HepG2 (cell line): ENCODE results near the gene AGTPBP1. TPM values are rescaled to one million over a fixed set of nuclear protein-coding genes. Genes with fewer than 3 reads are reported as not detected.

Source experiments
- ATAC-seq: fragments of 200-7000 bp; cut with Tn5 transposase; 3 replicates; pipeline ENCODE4 v1.9.1; 2020; ENCODE audit warnings: mild to moderate bottlenecking, moderate library complexity
- BruUV-seq: library from RNA; stranded (reverse); fragments of 400-500 nt; replicated peaks from 2 replicates; lab custom pipeline; 2021; lab: Mats Ljungman, UMichigan
- CTCF ChIA-PET: fragments of 300-600 bp; formaldehyde crosslinking; extraction: SDS; loops from one replicate; lab custom pipeline; 2021; ENCODE audit warnings: low total read pairs, inconsistent platforms, low intra/inter-chr PET ratio; lab: Yijun Ruan, JAX
- POLR2A ChIA-PET: fragments of 350-600 bp; sonication (Branson Sonifier 250); formaldehyde crosslinking; loops from one replicate; lab custom pipeline; 2020; ENCODE audit warnings: antibody characterized with exemption, inconsistent platforms; lab: Yijun Ruan, JAX
- DNase-seq: peaks from one replicate; pipeline ENCODE4 v3.0.0-alpha.2; 2015; ENCODE audit warnings: low spot score
- FAIRE-seq: peaks from 3 replicates; lab custom pipeline; 2011; peaks lifted over from hg19 to GRCh38; lab: Jason Lieb, UNC
- H2AFZ ChIP-seq: one replicate; pipeline ENCODE4 v1.6.1; 2011; ENCODE audit warnings: low read length, inconsistent platforms
- H3K27ac ChIP-seq: fragments of 300-600 bp; 3 replicates; pipeline ENCODE4 v1.8.0; 2011; ENCODE audit warnings: mixed run types, mild to moderate bottlenecking, mixed read lengths, low read length, inconsistent platforms; ENCODE audit not compliant: insufficient read depth; ENCODE audit errors: extremely low read length
- H3K27me3 ChIP-seq, 2 experiments: fragments of 200-600 bp in 1 of 2; 2 replicates in 1 of 2; 3 replicates in 1 of 2; pipeline versions ENCODE4 v1.6.0 to v1.8.0; 2011; ENCODE audit warnings: low read length in 2 of 2, mild to moderate bottlenecking in 2 of 2, moderate library complexity in 2 of 2, inconsistent platforms in 1 of 2; ENCODE audit not compliant: insufficient read depth in 2 of 2, control insufficient read depth in 1 of 2
- H3K36me3 ChIP-seq, 2 experiments: fragments of 200-600 bp in 1 of 2; replicated peaks in 1 of 2; 2 replicates in 1 of 2; 3 replicates in 1 of 2; pipeline versions ENCODE4 v1.5.1 to v1.8.0; 2011; ENCODE audit warnings: low read length in 2 of 2, inconsistent platforms in 1 of 2; ENCODE audit not compliant: insufficient read depth in 2 of 2, control insufficient read depth in 1 of 2
- H3K4me1 ChIP-seq: 2 replicates; pipeline ENCODE4 v1.5.1; 2012; ENCODE audit warnings: low read length, inconsistent platforms; ENCODE audit not compliant: insufficient read depth
- H3K4me2 ChIP-seq: 2 replicates; pipeline ENCODE4 v1.6.0; 2011; ENCODE audit warnings: low read depth, low read length, inconsistent platforms
- H3K4me3 ChIP-seq, 3 experiments: fragments of 200-600 bp in 1 of 3; sonication (generic), shearing (Covaris generic) in 1 of 3; replicated peaks in 1 of 3; 2 replicates each; pipeline ENCODE4 v1.5.1; 2011 to 2016; ENCODE audit warnings: low read length in 3 of 3, inconsistent platforms in 2 of 3, low read depth in 2 of 3, mild to moderate bottlenecking in 2 of 3, control low read depth in 1 of 3, mixed read lengths in 1 of 3; ENCODE audit not compliant: insufficient read depth in 1 of 3
- H3K79me2 ChIP-seq: one replicate; pipeline ENCODE4 v1.6.1; 2011; ENCODE audit warnings: low read length, inconsistent platforms; ENCODE audit not compliant: insufficient read depth
- H3K9ac ChIP-seq: 2 replicates; pipeline ENCODE4 v1.6.0; 2011; ENCODE audit warnings: mild to moderate bottlenecking, low read depth, low read length, inconsistent platforms; ENCODE audit not compliant: insufficient read depth
- H3K9me3 ChIP-seq: 2 replicates; pipeline ENCODE4 v1.5.1; 2012; ENCODE audit warnings: mild to moderate bottlenecking, low read length
- H4K20me1 ChIP-seq: 2 replicates; pipeline ENCODE4 v1.6.0; 2011; ENCODE audit warnings: inconsistent platforms, mild to moderate bottlenecking, low read length, moderate library complexity; ENCODE audit not compliant: insufficient read depth
- CEBPB ChIP-seq: IDR thresholded peaks from 2 replicates; pipeline ENCODE4 v1.6.1; 2011; ENCODE audit warnings: low read depth, low read length, improper control_type of control experiment, borderline replicate concordance
- CREB1 ChIP-seq, 2 experiments: fragments of 450-650 bp in 1 of 2; IDR thresholded peaks; 2 replicates each; pipeline ENCODE4 v1.6.1; 2016 to 2017; ENCODE audit warnings: control low read depth in 1 of 2, mild to moderate bottlenecking in 1 of 2, missing compliant biosample characterization in 1 of 2, missing genetic modification characterization in 1 of 2
- RNF219 ChIP-seq: sonication (generic); formaldehyde crosslinking; IDR thresholded peaks from 2 replicates; pipeline ENCODE4 v1.5.0; 2020; ENCODE audit warnings: mild to moderate bottlenecking, missing genetic modification reagents
- TBX2 ChIP-seq: sonication (generic); formaldehyde crosslinking; IDR thresholded peaks from 2 replicates; pipeline ENCODE4 v1.5.0; 2020; ENCODE audit warnings: missing genetic modification reagents, mild to moderate bottlenecking, borderline replicate concordance
- WGBS: methylation state at CpG from one replicate; pipeline ENCODE4 v1.1.6; 2017; ENCODE audit warnings: low lambda C conversion rate; 5-methylcytosine and 5-hydroxymethylcytosine counted together
- in situ Hi-C: cut with HindIII; loops from 2 replicates; pipeline ENCODE4 v1.10.0; 2017; ENCODE audit warnings: low pct_unique_long_range_greater_than_20kb; ENCODE audit not compliant: extremely low pct_ligation_motif_present
- intact Hi-C: fragments of 100-400 bp; cut with micrococcal nuclease; formaldehyde crosslinking; loops from one replicate; pipeline ENCODE4 v1.10.0; 2022; ENCODE audit not compliant: unreplicated experiment
- polyA plus RNA-seq, 8 experiments: library from polyadenylated mRNA; depleted of rRNA in 3 of 8; stranded (reverse) in 7 of 8; unstranded in 1 of 8; fragments of >200 nt; fragmentation: Illumina TruSeq in 4 of 8; extraction: Trizol in 4 of 8; gene quantifications; 2 replicates each; pipeline versions ENCODE4 v1.2.1 to v1.2.3, GENCODE V29; 2011 to 2016; ENCODE audit warnings: low read depth in 4 of 8, missing spikeins in 1 of 8, mixed read lengths in 1 of 8; ENCODE audit not compliant: insufficient read depth in 1 of 8
- total RNA-seq, 5 experiments: library from RNA; depleted of rRNA; stranded (reverse); fragments of >200 nt; fragmentation: Illumina TruSeq; extraction: Trizol; gene quantifications; 2 replicates each; pipeline ENCODE4 v1.2.3, GENCODE V29; 2016; ENCODE audit warnings: low read depth in 1 of 5

AGTPBP1 gene
- total and polyA plus RNA-seq, 2 of the 13 experiments (the other 11 are each of a cell fraction or from before 2014, with no cell fraction given) = 9.7 to 22.3 TPM

- no peak for ATAC-seq
- POLR2A ChIA-PET = interaction anchor here (1.5 kb wide), 1 partner anchor 19 kb away, joined by 7 read pairs; no protein-coding TSS in a partner anchor
- H2AFZ ChIP-seq = peak overlapping the region; percentile 83
Measured at GRCh38 chr9:85742597-85742936, 813 bp upstream of the AGTPBP1 start.

More at GRCh38 chr9:85742597-85742936, 813 bp upstream of the AGTPBP1 start:
- TF ChIP-seq TBX2 (no peak), CREB1 (IDR thresholded peaks at IDR 0.05) (no peak), CREB1 (CRISPR knock-in tag; IDR thresholded peaks at IDR 0.05) (0 out of 2 replicates have a peak, but pooled peaks have one; percentile 7), RNF219 (CRISPR knock-in tag) (no peak), CEBPB (peak; percentile 35; the same call in 1 of the 2 replicates)
- Histone ChIP-seq H3K4me2 (peak overlapping the region; percentile 93), H4K20me1 (no peaks in the 10 kb centered on the region), H3K4me1 (peaks cover 36% of the 10 kb centered on the region), H3K36me3 (no peaks in the 10 kb centered on the region), H3K9me3 (no peaks in the 10 kb centered on the region), H3K79me2 (peaks cover 31% of the 10 kb centered on the region), H3K27me3 (peaks cover 0 to 4% of the 10 kb centered on the region in 2 experiments; a peak in 2 of 5 replicates), H3K27ac (peak overlapping the region; percentile 43), H3K9ac (peak overlapping the region; percentile 50), H3K4me3 (peak overlapping the region; percentile 75 to 84 (median 78))
- CTCF ChIA-PET = no interaction called here
- intact Hi-C loops (loop anchor here (1.0 kb wide), 2 partner anchors 19 to 44 kb away; no protein-coding TSS in a partner anchor), in situ Hi-C loops (no loop called here)
- BruUV-seq = TSS peak; percentile 73
- 0% methylated on average over 4 of the region's 4 CpGs for WGBS
- DNase-seq = no peak
- no peak for FAIRE-seq
